ENCODE data around the gene DPP6.

Gene DPP6

DNA sequence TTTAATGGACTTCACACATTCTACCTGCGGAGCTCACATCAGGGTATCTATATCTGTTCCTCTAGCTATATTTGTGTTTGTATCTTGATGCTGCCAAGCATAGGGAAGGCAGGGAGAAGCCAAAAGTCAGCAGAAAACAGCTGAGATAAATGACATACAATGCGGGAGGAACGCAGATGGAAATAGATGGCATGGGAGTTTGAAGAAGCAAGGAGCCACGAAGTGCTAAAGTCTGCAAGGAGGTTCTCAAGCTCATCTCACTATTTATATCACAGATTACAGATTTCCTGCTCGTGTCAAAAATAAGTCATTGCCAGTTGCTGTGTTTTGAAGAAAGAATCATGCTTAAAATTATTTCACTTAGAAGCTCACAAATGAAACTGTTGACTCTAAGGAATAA lies 180.5 kb downstream of the DPP6 start:
- DNase-seq (ENCODE audit: low read depth in 2 of 2) = no peak

DNA sequence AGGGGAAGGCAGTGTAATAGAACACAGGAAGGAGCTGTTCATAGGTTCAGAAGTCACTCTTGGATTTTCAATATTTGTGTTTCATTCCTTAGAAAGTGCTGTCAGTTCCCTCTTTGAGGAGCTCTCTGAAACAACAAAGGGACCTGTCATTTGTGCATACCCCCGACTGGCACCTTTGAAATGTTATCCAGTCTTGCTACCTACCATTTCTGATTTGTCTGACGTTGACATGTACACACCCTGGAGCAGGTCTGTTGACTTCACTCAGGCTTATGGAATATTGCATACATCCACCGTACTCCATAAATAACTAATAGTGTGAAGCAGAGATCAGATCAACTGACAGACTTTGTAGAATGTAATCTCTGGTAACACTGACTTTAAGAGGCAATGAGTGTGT lies 189.8 kb downstream of the DPP6 start:
- DNase-seq (ENCODE audit: low read depth in 2 of 2) = no peak

DNA sequence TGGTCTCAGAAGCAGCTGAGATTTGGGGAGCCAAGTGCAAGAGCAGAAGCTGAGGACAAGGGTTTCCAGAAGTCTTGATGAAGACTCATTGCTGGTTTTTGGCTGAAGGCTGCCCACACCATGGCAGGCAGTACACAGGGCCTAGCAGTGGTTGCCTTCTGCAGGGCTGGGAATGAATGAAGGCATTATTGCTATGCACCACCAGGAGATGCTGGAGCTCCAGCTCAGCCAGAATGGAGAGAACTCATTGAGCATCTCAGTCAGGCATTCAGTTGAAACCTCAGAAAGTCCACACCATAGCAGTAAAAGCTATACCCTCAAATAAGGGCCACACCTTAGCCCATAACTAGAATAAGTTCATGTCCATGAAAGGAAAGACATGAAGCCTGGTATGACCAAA lies 190.5 kb downstream of the DPP6 start:
- DNase-seq (ENCODE audit: low read depth in 2 of 2) = no peak

DNA sequence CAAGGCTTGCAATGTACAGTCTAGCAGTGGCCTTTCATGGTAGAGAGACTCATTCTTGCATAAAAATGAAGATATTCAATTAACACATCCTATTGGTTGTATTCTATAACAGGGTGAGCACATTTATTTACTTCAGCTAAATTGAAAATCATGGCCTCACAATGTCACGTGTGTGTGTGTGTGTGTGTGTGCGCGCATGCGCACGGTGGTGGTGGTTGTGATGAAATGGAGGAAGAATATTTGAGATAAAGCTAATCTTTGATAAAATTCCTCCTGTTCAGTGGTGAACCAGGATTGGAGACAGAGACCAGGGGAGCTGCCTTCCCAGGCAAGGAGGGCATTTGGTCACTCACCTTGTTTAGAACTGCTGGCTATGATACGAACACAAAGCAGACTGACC lies 199.8 kb downstream of the DPP6 start:
- DNase-seq (ENCODE audit: low read depth in 2 of 2) = no peak

DNA sequence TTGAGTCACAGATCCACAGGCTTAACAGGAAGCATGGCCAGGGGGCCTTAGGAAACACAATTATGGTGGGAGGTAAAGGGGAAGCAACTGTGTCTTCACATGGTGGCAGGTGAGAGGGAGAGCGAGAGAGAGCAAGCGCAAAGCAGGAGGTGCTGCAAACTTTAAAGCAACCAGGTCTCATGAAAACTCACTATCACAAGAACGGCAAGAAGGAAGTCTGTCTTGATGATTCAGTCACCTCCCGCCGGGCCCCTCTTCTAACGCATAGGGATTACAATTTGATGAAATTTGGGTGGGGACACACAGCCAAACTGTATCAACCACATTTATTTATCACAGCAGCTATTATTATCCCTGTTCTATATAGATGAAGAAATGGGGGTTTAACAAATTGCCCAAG lies 201.6 kb downstream of the DPP6 start:
- DNase-seq (ENCODE audit: low read depth in 2 of 2) = no peak

DNA sequence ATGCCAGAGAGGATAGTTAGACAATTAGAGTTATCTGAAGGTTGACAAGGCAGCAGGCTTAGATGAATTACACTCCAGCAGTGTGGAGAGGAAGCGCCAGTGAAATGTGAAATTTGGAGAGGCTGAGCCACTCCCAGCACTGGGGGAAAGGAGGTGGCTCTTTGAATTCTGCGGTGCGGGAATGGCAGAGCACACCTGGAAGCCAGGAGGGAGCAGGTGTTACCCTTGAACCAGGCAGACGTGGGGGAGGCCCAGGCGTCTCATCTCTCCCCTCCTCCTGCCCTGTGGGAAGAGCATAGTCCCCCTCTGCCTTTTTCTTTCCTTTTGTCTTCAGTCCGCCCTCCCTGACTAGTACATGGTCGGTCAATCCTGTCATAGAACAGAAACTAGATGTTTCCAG lies 203.1 kb downstream of the DPP6 start:
- DNase-seq (ENCODE audit: low read depth in 2 of 2) = no peak

DNA sequence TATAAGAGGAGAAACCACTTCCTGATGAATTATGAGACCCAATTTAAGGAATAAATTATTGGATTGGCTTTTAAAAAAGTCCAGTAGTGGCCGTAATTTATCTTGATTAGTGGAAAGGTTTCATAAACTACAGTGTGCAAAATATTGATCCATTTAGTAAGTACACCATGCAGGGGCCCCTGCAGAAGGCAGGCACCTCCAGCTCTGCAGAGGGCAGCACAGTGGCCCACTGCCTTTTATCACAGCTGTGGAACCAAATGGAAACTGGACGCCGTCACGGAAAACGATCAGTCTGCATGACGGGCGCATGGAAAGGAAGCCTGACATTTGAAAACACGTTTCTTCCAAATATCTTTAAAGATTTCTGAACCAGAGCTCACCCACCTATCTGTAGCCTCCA lies 204.0 kb downstream of the DPP6 start:
- no peak for DNase-seq (ENCODE audit: low read depth in 2 of 2)

DNA sequence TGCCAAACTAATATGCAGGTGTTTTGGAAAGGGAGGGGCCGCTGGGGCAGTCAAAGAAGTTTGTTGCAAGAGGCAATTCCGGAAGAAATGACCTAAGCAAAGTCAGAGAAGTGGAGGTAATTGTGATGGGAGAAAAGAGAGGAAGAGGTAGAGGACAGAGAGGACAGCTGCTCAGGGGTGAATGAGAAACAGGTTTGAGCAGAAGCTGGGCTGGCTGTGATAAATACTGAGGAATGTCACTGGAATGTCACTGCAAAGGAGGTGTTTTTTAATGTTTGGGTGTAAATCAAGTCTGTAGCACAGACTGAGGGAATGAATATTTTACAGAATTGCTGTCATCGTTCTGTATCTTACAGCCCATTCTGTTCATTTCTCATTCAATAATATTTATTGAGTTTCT lies 207.2 kb downstream of the DPP6 start:
- DNase-seq (ENCODE audit: low read depth in 2 of 2) = no peak

DNA sequence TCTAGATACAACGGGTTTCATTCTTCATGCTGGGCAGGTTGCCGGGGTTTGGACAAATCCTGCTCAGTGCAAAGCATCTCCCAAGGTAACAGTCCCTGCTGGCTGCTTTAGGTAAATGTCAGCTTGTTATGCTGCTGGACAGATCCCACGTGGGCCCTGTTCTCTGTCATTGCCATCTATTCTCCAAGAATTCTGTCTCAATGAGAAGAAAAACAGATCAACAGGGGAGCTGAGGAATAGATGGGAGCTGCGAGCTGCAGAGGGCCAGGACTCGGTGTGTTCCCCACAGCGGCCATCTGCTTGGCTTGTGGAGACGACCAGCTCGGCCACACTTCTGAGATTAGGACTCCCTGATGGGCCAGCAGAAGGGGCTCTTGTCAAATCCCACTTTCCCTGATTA lies 235.2 kb downstream of the DPP6 start:
- no peak for DNase-seq (ENCODE audit: low read depth in 2 of 2)

DNA sequence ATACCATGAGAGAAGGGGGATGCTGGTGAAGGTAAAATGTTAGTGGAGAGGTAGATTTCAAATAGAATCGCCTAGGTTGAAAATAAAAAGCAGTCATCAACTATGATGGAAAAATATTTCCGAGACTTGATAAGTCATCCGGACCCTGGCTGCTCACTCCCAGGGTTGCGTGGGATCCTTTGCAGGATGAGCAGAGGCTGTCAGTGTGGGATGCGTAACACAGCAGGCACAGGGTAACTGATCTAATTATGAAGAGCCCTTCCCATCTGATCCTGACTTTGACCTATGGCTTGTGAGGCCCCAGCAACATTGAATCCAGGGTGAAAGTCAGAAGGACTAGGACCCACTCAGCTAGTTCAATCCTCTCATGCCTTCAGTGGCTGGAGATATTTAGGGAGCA lies 236.9 kb downstream of the DPP6 start:
- no peak for DNase-seq (ENCODE audit: low read depth in 2 of 2)

DNA sequence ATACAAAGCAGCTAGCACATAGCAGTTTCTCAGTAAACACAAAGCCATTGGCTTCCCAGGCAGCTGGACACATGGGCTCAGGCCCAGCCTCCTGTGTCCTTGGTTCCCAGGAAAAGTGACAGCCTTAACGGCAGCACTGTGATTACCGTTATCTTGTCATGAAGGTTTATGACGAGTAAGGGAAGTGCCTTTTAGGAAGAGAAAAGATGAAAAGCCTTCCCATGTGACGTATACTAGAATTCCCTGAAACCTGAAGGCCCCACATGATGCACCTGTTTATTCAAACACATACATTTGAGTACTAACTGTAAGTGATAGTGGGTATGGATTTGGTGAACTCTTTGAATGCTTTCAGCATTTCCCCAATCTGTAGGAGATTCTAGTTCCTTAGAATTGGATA lies 244.2 kb downstream of the DPP6 start:
- no peak for DNase-seq (ENCODE audit: low read depth in 2 of 2)

DNA sequence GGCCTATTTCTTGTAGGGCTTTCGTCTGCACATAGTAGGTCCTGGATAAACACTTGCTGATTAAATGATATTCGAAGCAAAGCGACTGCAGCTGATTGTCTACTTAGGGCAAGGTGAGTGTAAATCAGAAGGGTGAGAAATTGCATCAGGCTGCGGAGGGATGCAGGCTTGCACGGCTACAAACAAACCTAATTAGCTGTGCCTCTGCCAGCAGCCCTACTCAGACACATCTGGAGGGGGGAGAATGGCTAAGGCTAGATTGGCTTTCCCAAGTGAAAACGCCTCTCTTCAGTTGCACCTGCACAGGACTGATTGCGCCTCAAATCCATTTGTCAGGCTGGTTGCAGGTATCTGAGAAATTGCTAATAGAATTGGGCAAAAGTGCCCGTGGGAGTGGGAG lies 247.5 kb downstream of the DPP6 start:
- DNase-seq (ENCODE audit: low read depth in 2 of 2) = no peak

DNA sequence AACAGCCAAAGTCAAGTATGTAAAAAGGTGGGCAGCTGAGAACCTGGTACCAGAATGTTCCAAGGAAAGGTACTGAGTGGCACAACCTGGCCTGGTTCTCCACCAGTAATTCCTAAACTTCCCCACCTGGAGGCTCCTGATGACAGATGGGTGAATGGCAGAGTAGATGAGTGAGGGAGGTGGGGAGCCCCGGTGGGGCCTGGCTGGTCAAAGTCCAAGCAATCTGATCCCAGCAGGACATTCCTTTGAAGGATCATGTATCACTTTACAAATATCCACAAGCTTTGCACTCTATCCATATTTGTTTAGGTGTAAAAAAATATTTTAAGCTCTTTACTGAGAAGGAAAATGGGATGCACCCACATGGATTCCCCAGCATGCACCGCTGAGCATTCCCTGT lies 250.2 kb downstream of the DPP6 start:
- DNase-seq (ENCODE audit: low read depth in 2 of 2) = no peak

DNA sequence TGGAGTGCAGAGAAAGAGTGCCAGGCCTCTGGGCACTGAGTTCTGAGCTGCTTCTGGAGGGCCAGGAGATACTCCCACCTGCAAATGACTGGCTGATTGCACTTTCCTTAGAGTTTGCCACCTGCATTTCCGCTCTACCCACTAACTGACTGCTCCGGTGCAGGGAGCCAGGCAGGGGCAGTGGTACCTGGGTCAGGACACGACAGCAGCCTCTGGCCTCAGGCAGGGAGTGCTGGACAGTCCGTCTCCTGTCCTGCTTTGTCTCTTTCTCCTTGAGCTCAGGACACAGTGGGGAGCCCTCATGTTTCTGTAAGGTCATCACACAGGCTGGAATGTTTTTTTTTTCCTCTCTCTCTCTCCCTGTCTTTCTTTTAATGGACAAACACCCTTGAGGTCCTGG lies 252.0 kb downstream of the DPP6 start:
- no peak for DNase-seq (ENCODE audit: low read depth in 2 of 2)

DNA sequence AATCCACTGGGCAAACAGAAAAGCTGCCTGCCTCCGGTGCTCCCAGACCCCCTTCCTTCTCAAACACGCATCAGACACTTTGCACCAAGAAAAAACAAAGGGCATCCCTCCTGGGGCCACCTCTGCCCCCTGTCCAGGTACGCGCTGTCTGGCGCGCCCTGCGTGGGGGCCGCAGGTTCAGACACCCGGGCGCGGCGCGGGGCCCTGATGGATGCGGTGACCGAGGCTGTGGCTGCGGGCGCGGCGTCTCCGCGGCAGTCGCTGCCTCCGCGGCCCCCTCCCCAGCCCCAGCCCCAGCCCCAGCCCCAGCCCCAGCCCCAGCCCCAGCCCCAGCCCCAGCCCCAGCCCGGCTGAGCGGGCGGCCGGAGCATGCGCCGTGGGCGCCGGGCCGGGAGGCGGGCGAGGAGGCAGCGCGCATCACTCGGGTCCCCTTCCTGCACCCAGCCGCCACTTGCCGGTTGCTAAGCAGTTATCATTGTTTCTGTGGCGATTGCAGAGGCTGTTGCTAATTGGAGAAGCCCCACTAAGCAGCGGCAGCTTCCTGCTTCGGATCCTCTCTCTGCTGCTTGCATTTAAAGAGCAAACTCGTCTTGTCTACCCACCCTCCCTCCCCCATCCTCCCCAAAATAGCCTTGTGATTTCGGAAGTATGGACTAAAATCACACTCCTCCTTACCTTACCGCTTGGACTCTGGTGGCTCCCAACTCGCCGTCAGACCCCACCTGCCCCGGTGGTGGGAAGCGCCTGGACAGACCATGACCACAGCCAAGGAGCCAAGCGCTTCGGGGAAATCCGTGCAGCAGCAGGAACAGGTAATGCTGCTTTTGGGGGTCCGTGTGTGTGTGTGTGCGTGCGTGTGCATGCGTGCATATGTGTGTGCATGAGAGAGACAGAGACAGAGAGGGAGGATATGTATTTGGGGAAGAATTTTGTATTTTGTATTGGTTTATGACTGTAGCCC lies 252.8 kb downstream of the DPP6 start:
- DNase-seq (ENCODE audit: low read depth in 2 of 2) = no peak

DNA sequence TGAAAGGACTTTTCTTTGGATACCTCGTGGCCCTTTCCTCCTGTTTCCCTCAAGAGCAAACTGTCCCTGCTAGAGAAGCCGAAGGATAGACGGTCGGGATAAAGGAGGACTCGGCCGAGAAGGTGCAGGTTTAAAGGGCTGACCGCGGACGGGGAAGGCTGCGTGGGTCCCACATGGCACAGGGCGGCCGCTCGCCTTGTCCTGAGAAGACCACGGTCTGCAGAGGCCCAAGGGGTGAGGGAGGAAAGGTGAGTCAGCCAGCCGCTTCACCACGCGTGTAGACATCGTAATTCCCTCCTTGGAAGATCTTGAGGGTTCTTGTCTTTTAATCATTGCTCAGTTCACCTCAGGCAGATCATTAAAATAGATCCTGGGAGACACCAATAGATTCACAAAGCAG lies 253.8 kb downstream of the DPP6 start:
- no peak for DNase-seq (ENCODE audit: low read depth in 2 of 2)

DNA sequence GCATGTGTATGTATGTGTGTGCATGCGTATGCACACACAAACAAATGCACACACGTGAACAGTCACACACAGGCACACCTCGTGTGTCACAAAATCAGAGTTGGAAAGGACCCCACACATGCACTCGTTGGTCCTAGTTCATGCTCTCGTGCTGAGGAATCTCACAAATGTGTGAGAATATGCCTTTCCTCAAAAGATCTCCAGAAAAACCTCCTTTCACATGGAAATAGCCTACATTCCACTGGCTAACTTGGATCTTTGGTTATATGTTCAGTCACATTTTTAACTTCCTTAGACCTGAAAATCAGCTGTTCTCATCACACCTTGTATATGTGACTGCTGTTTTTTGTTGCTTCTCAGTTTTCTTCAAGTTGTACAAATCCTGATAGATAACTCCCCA lies 256.7 kb downstream of the DPP6 start:
- no peak for DNase-seq (ENCODE audit: low read depth in 2 of 2)

DNA sequence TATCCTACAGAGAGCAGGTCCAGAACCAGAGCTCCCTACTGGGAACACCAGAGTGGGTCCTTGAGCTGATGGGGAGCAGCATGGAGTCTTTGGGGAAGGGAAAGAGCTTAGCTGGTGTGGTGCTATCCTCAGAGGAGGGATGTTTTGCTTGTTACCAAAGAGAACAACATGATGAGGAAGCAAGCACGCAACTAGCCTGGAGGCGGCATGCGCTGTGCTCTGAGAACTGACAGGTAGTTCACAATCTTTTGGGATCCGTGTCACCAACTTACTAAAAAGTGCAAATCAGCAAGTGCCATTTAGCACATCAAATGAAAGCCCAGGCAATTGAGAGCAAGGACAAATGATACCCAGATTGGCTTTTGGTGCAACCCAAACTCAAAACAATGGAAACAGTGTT lies 257.9 kb downstream of the DPP6 start:
- no peak for DNase-seq (ENCODE audit: low read depth in 2 of 2)

DNA sequence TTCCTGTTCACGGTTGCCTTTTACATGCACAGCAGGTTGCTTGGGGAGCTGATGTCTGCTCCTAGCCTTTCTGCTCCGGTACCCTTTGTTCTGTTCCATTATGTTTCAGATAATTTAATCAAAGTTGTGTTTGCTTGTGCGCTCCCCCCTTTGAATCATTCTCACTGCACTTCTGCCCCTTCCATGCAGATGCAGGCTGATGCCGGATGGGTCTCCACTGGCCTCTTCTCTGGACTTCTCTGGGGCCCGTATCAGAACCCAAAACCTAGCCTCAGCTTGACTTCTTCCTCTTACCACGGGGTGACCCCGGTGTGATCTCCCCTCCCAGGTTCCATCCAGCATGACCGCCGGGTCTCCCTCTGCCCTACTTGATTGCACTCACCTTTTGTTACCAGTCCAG lies 272.0 kb downstream of the DPP6 start:
- no peak for DNase-seq (ENCODE audit: low read depth in 2 of 2)

DNA sequence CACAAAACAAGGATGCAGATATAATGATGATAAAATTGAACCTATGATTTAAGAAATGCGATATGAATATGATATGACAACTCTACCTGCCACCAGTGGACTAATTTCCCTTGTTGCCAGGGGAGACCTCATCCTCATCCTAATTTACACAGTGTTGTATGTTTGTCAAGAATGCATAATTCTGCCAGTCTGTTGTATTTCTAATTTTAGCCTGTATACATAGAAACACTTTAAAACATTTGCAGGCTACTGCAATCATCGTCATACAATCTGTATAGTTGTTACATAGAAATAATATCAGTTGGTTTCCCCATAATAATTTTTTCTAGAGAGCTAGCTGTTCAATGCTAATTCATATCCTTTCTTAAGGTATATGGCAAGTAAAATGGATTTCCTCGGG lies 274.2 kb downstream of the DPP6 start:
- DNase-seq (ENCODE audit: low read depth in 2 of 2) = no peak

DNA sequence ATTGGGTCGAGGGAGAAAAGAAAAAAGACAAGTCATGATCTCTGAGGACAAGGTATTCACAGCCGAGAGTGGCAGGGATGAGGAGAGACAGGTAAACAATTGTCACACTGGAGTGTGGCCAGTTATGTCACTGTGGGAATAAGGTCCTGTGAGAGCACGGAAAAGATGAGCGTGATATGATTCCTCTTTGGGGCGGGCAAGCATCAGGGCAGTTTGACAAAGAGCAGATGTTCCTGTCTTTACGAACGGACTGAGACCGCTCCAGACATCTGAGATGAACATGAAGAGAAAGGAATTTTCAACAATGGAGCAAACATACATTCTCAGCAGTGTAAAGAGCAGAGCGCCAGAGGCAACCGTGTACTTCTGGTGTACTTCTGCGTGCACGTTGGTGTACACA lies 278.1 kb downstream of the DPP6 start:
- no peak for DNase-seq (ENCODE audit: low read depth in 2 of 2)

DNA sequence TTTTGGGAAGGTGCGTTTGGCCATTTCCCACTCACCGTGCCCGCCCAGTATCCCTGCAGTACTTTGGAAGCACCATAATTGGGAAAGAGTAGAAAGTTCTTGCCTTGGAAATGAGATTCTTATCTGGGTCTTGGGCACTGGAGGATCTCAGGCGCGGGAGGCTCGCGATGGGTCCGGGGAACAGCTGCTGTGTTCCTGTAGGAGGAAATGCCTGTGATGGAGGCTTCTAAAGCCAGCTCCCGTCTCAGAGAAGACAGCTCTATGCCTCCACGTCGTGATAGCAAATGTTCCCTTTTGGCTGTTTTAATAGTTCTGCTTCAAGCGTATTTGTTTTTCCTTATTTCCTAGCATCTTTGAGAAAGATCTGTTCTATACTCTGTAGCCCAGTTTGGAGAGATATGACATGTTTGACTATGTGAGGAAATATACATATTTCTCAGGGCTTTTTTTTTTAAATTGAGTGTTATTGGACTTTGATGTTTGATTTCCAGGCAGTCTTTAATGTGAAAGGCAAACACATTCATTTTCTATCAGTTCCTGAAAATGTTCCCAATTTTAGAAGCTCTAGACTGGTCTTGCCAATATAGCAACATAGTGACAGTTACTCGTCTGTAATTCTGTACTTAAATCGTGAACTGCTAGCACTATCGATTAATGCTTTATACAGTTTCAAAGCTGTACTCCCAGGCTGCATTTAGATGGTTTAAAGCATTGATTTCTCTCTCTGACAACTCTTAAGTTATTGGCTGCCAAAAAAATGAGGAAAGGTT lies 280.8 kb downstream of the DPP6 start:
- no peak for DNase-seq (ENCODE audit: low read depth in 2 of 2)

DNA sequence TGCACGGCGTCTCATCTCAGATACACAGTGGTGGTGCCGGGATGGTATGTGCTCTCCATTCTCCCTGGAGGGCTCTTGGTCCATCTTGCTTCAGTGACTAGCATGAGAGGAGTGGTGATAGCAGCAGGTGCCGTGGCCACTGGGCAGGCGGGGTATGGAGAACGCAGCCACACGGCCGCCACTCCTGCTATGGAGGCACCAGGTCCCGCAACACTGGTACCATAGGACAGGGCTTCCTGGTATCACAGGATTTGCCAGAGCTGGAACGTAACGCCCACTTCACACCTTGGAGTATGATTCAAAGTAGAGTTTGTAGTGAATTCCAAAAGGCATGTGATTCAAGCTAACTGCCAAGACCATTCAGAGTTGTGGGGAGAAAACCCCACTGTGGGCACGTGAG lies 284.1 kb downstream of the DPP6 start:
- no peak for DNase-seq (ENCODE audit: low read depth in 2 of 2)
